ENCODE results near the gene ANKRD13A.
"Not testable (repeated sequence)": the region's sequence is repeated elsewhere in the genome, so short reads cannot be mapped to it uniquely, and the experiment has no call there.

ANKRD13A gene

DNA sequence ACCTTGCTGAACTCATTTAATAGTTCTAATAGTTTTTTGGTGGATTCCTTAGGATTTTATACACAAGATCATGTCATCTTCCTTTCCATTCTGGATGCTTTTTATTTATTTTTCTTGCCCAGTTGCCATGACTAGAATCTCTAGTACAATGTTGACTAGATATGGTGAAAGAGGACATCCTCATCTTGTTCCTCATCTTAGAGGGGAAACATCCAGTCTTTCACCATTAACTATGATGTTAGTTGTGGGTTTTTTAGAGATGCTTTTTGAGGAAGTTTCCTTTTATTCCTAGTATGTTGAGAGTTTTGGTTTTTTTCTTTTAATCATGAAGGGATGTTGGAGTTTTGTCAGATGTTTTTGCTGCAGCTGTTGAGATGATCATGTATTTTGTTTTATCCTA is 8.7 kb downstream of the ANKRD13A start:
- DNase-seq (ENCODE audit: low spot score) = no peak

DNA sequence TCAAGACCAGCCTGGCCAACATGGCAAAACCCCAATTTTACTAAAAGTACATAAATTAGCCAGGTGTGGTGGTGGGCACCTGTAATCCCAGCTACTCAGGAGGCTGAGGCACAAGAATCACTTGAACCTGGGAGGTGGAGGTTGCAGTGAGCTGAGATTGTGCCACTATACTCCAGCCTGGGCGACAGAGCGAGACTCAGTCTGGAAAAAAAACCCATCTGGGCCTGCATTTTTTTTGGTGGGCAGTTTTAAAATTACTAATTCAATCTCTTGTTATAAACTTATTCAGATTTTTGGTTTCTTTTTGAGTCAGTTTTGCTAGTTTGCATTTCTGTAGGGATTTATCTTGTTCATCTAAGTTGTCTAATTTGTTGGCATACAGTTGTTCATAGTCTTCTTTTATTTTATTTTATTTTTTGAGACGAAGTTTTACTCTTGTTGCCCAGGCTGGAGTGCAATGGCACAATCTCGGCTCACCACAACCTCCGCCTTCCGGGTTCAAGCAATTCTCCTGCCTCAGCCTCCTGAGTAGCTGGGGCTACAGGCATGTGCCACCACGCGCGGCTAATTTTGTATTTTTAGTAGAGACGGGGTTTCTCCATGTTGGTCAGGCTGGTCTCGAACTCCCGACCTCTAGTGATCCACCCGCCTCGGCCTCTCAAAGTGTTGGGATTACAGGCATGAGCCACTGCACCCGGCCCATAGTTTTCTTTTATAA is 9.6 kb downstream of the ANKRD13A start:
- not testable (repeated sequence) for DNase-seq (ENCODE audit: low spot score)

DNA sequence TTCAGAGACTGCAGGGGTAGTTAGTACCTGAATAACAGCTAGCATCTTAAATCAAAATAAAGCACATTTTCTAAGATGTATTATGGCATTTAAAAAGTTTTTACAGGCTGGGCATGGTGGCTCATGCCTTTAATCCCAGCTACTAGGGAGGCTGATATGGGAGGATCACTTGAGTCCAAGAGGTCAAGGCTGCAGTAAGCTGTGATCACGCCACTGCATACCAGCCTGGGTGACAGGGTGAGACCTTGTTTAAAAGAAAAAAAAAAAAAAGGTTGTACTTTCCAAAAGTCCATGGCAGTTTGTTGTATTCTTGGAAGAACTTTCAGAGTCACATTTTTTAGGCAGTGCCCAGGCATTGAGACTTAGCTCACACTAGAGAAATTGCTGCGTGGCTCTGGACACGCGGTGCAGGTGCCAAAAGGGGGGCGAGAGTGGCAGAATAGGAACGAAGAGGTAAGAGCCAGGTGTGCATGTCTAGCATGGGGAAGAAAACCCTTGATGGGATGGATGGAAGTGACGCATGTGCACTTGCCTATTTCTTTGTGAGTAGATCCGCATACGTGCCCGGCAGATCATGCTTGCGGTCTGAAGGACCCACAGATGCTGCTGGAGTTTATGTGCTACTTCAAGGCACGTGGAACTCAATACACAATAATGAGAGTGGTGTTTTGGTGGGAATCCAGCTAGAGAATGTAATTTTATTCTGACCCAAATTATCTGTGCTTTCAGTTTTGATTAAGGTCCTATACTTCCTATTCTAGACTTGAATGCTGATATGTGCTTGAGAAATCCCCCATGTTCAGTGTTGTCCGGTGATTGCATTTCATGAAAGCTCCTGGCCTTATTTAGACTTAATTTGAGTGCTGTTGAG is 11.9 kb downstream of the ANKRD13A start:
- no peak for DNase-seq (ENCODE audit: low spot score)

DNA sequence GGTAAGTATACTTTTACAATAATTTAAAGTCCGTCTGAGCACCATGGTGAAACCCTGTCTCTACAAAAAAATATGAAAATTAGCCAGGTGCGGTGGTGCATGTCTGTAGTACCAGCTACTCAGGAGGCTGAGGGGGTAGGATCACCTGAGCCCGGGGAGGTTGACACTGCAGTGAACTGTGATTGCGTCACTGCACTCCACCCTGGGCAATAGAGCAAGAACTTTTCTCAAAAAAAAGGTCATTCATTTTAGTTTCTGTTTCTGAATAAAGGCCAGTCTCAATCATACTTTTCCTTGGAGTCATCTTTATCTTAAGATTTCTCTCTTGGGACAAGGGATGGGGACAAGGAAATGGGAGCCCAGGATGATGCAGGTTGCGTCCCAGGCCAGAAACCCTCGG is 12.9 kb downstream of the ANKRD13A start:
- peak; percentile 19 for DNase-seq (ENCODE audit: low spot score)

DNA sequence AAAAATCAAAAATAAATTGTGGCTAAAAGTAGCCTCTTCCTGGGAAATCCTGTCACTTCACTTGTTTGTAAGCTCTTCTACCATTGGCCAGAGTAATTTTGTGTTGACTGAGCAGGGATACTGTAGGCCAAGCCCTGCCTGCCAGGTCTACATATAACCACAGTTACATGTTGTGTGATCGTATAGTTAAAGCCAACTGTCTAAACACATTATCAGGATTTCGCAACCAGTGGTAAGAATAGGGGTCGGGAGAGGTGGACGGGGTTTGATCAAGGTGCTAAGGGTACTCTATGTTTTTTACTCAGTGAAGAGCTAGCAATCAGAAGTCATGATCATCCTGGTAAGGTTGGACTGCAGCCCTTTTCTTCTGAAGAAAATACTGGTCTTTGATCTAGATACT is 13.4 kb downstream of the ANKRD13A start:
- no peak for DNase-seq (ENCODE audit: low spot score)

DNA sequence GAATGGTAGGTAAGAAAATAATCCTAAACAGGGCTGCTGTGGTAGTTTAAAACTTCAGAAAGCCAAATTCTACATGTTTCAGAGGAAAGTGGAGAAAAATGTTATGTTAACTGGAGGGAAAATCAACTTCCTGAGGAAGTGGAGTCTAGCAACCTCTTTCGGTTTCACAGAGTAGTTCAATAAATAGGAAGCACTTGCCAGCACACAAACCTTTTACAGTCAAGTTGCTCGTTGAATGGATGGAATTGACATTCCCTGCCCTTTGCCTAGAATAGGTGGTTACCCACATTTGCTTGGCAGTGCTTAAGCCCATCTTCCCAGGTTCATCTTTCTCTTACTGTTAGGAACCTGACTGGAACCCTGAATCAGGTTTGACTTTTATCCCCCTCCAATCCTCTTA is 15.9 kb downstream of the ANKRD13A start:
- peak; percentile 51 for DNase-seq (ENCODE audit: low spot score)

DNA sequence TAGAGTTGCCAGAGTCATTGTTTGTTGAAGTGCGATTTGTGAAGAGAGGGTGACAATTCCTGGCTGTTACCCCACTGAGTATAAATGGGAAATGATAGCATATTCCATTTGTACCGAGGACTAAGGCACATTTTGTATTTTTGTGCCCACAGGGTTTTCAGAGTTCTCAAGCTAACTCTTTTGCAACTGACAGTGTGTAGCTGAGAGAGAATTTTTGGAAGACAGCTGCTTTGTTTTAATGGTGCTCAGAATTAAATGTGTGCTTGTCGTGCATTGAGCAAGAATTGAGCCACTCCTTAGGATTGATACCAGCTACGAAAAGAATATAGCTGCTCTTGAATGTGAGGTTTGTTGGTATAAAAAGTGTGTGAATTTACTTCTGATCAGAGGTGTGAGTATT is 21.7 kb downstream of the ANKRD13A start:
- no peak for DNase-seq (ENCODE audit: low spot score)

DNA sequence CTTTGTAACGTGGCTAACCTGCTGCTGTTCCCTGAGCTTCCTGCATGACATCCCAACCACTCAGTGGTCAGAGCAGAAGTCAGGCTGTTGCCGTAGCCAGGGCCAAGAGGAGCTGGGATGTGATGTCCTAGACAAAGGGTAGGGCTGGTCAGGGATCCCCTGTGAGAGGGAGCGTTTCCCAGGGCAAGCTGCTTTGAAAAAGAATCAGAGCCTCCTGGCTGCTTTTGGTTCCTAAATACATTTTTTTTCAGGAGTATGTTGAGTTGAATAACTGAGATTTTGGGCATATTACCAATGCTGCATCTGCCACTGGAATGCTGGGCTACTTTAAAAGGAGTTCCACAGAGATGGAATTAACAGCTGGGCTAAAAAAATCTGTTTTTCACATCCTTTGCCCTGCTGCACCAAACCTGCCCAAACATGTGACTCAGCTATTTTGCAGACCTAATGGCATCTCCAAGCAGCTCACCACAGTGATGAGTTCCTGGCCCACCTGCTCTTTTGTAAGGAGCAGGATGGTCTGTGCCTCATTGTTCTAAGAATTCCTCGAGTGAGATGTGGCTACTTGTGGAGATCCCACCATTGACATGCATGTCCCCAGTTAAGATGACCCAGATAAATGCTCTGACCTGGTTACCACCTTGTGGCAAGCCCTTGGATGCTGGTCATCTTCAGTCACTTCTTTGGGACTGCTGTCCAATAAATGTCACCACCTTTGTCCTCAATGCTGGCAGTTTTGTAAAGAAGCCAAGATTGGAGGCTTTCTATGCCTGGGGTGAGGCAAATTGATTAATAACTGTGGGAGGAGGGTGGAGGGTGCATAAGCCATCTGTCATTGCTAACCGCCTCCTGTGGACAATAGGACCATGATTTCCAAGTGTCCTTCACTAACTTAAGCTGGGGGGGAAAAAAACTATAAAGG is 24.1 kb downstream of the ANKRD13A start:
- no peak for DNase-seq (ENCODE audit: low spot score)

DNA sequence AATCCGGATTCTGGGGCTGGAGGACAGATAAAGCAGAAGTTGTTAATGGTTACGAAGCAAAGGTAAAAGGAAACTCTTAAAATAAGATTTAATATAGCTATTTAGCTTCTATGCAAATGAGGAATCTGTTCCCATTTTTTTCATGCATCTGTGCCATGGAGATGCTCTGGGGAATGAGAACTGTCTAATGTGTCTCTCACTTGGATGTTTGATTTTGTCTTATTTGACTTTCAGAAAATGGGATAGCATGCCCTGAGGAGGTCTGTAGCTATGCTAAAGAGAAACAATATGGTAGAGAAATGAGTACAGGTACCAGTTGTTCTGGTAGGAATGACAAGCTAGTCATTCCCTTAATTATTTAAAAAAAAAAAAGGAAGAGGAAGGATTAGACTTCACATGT is 24.8 kb downstream of the ANKRD13A start:
- DNase-seq (ENCODE audit: low spot score) = no peak

DNA sequence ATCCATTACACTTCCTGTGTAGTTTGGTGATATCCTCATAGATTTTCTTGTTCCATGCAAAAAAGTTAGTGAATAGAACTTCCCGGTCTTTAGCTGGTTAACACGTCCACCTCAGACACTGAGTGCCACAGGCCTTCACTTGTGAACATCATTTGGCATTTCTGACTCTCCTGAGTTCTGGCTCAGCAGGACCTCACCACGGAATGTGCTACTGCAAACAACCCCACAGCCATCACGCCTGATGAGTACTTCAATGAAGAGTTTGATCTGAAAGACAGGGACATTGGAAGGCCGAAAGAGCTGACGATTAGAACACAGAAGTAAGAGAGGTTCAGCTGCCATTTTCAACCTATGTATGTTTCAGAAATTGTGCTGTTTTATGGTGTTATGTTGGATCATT is 29.1 kb downstream of the ANKRD13A start:
- DNase-seq (ENCODE audit: low spot score) = no peak

DNA sequence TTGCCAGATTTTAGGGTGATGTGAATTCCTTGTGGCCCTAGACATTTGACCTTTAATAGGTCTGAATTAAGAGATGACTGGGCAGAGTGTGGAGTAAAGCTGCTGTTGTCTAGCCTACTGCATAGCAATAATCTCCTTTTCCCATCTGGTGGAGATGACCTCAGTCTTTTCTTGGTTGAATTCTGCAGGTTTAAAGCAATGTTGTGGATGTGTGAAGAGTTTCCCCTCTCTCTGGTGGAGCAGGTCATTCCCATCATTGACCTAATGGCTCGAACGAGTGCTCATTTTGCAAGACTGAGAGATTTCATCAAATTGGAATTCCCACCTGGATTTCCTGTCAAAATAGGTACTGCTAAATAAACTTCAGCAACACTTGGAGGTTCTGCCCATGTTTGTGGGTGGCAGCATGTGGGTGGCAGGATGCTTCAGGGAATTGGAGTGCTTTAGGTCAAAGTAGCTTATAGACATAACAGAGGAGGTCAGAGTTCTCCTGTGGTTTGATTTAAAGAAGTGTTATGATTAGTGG is 30.1 kb downstream of the ANKRD13A start:
- no peak for DNase-seq (ENCODE audit: low spot score)

DNA sequence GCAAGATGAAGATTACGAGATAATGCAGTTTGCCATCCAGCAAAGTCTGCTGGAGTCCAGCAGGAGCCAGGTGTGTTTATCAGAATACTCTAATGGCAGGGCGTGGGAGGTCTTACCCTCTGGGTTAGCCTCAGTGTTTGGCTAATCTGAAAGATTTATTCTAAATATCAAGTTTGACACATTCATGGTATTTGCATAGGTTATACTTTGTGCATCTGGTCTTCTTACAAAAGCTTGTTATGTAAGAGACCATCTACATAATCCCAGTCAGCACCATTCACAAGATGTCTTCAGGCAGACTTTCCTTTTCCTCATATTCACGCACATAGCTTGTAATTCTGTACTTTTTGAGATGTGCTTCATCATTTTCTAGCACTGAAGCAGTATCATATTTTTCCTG is 34.7 kb downstream of the ANKRD13A start:
- no peak for DNase-seq (ENCODE audit: low spot score)

DNA sequence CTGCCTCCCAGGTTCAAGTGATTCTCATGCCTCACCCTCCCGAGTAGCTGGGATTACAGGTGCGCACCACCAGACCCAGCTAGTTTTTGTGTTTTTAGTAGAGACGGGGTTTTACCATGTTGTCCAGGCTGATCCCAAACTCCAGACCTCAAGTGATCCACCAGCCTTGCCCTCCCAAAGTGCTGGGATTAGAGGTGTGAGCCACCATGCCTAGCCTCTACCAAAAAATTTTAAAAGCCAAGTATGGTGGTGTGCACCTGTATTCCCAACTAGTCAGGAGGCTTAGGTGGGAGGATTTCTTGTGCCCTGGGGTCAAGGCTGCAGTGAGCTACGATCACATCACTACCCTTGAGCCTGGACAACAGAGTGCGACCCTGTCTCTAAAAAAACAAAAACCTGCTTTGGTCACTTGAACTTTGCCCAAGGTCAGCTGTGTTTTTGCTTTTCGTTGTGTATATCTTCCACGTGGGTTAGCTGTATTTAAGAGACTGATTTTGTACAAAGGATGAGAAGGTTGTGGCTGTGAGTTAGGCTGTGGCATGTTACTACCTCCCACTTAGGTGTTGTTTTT is 36.4 kb downstream of the ANKRD13A start:
- DNase-seq (ENCODE audit: low spot score) = no peak

DNA sequence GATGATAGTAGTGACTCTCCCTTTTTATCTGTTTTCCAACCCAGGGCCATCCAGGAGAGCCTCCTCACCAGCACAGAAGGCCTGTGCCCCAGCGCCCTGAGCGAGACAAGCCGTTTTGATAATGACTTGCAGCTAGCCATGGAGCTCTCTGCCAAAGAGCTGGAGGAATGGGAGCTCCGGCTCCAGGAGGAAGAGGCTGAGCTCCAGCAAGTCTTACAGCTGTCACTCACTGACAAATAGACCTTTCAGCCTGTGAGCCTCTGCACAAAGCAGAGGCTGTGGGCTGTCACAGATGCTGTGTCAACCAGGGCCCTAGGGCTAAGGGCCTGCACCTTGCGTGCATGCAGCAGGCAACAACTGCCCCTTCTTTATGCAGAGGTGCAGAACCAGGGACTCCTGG is 38.1 kb downstream of the ANKRD13A start:
- no peak for DNase-seq (ENCODE audit: low spot score)

DNA sequence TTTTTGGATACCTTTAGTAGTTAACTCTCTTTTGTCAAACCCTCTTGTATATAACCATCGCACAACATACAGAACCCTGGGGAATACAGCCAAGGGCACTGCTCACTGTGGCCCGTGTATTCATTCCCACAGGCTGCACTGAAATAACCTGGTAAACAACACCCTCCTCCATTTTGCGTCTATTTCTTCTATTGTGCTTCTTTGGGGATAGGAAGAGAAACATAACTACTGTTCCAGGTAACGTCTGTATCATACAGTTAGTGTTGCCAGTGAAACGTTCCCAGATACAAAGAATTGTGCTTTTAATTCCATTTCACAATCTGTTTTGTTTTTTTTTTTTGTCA is 39.5 kb downstream of the ANKRD13A start:
- DNase-seq (ENCODE audit: low spot score) = no peak

DNA sequence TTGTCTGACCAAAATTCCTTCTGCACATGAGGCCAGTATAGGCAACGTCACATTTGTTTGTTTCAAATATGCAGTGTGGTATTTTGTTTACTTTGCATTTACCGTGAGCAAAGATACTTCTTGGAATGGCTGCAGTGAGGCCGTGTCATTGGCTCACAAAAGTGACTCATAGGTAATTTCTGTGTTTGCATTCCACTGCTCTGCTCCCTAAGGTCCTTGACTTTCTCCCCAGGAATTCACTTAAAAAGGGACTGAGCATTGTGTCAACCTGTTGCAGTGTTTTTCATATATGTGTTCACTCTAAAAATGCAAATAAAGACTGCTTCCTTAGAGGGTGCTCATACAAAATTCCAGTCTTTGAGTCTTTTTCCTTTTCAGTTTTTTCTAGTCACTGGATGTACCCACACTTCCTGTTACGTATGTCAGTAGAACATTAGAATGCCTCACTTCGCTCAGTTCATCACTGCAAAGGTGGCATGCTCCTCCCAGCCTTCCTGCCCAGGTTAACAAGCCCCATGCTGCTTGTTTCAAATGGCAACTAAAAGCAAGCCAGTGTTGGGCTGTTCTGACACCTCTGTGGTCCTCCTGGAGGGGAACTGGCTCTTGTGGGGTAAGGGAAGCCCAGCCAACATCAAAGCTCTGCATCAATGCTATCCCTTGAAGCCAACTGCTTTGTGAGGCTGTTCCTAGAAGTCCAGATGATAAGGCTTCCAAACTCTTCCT is 40.0 kb downstream of the ANKRD13A start:
- peak; percentile 48 for DNase-seq (ENCODE audit: low spot score)

DNA sequence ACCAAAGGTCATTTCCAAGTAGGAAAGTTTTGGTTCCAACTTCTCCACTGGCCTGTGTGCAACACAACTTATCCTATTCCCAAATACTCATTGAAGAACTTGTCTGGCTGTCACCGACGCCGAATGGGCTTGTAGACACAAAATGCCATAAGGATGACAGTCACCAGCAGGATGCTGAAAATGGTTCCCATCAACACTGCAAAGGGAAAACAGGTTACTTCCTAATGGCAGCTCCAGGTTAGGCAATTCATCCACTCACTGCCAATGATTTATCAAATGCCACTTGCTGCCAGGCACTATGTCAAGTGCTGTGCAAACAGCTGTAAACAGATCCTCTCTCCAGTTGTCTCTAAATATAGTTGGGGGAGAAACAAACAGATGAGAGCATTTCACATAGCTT is 43.0 kb downstream of the ANKRD13A start:
- no peak for DNase-seq (ENCODE audit: low spot score)

DNA sequence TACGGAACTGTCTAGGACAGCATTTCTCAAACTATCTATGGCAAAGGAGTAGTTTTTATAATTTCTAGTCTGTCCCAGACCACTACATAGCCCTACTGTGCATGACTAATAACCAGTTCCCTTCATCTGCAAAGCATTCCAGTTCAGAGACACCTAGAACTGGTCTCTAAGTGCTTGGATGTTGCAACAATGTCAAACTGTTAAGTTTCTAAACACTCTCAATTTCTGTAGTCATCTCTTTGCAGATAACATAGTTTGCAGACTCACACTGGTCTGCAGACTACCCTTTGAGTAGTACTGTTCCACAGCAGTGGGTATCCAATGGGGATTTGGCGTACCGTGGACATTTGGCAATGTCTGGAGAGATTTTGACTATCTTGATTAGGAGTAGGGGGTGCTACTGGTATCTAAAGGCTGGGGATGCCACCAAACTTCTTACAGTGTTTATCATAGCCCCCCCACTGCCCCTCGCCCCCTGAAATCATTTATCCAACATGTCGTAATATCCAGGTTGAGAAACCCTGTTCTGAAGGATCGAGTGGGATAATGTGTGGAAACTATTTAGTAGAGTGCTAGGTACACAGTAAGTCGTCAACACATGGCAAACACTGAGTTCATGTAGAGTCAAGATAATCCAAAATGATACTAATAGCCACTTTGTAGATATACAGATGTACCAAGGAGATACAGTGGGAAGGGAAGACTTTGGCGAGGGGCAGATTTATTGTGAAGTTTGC is 47.4 kb downstream of the ANKRD13A start:
- no peak for DNase-seq (ENCODE audit: low spot score)

DNA sequence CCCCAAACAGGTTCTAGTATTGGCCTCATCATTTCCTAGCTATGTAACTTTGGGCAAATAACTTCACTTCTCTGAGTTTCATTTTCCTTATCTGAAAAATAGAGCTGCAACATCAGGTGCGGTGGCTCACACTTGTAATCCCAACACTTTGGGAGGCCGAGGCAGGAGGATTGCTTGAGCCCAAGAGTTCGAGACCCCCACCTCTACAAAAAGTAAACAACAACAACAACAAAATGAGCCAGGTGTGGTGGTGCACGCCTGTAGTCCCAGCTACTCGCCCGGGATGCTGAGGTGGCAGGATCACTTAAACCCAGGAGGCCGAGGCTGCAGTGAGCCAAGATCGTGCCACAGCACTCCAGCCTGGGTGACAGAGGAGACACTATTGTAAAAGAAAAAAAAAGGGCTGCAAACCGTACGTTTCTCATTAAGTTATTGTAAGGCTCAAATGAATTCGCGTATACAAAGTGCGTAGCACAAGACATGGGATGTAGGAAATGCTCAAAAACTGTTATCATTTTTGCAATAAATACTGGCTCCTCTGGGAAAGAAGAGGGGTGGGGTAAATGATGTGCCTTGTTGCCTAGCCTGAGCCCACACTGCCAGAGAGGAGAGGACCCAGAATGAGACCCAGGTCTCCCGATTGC is 48.2 kb downstream of the ANKRD13A start:
- no peak for DNase-seq (ENCODE audit: low spot score)

Data from CD4-positive, alpha-beta T cell treated with Interleukin-2 at 100 ng/mL for 4 hours (primary cell).